Esophagus muscularis mucosa (tissue), 4 donors: ENCODE data around the gene SFT2D2.

Experiments
- CTCF ChIP-seq, 3 experiments: fragments of 200-600 bp in 2 of 3; fragments of 450-650 bp in 1 of 3; sonication (generic) in 2 of 3; IDR thresholded peaks; one replicate each; pipeline ENCODE4 v1.5.1; 2017 to 2019; ENCODE audit warnings: antibody characterized with exemption in 3 of 3, mild to moderate bottlenecking in 2 of 3, moderate library complexity in 1 of 3
- EP300 ChIP-seq: sonication (generic); formaldehyde crosslinking; IDR thresholded peaks from one replicate; pipeline ENCODE4 v1.6.1; 2017; ENCODE audit warnings: antibody characterized with exemption
- POLR2A ChIP-seq: fragments of 450-650 bp; IDR thresholded peaks from one replicate; pipeline ENCODE4 v1.6.1; 2017; ENCODE audit warnings: antibody characterized with exemption, moderate library complexity, mild to moderate bottlenecking, low read depth
- POLR2AphosphoS5 ChIP-seq, 2 donors: sonication (generic); formaldehyde crosslinking; IDR thresholded peaks; one replicate each; pipeline ENCODE4 v1.6.1; 2017; ENCODE audit warnings: antibody characterized with exemption in 2 of 2

- TF ChIP-seq CTCF (IDR thresholded peaks at IDR 0.05) = no peak
- TF ChIP-seq EP300 = no peak
- no peak for TF ChIP-seq POLR2A
- TF ChIP-seq POLR2AphosphoS5 (IDR thresholded peaks at IDR 0.05) = no peak
Measured at GRCh38 chr1:168257397-168257796, 31.6 kb downstream of the SFT2D2 start.
